Tibial artery (tissue), 4 donors: Measurements from ENCODE around the gene BAK1.

Source experiments
- DNase-seq, 2 donors: peaks; one replicate each; pipeline ENCODE4 v3.0.0-alpha.2; 2019
- H3K27ac ChIP-seq, 2 donors: fragments of 200-600 bp; sonication (generic) in 1 of 2; 1 replicate in 1 of 2; 2 replicates in 1 of 2; pipeline ENCODE4 v1.5.1; 2018 to 2019; ENCODE audit warnings: mild to moderate bottlenecking in 1 of 2
- H3K27me3 ChIP-seq, 2 donors: fragments of 200-600 bp; sonication (generic) in 1 of 2; one replicate each; pipeline versions ENCODE4 v1.5.1 to v1.6.0; 2016 to 2019
- H3K36me3 ChIP-seq, 3 donors: fragments of 200-600 bp; sonication (generic) in 2 of 3; one replicate each; pipeline ENCODE4 v1.5.1; 2016 to 2019; ENCODE audit warnings: mild to moderate bottlenecking in 2 of 3
- H3K4me1 ChIP-seq, 4 donors: fragments of 200-600 bp; sonication (generic) in 2 of 4; 1 replicate in 3 of 4; 2 replicates in 1 of 4; pipeline ENCODE4 v1.5.1; 2016 to 2019
- H3K4me3 ChIP-seq, 2 donors: fragments of 200-600 bp; sonication (generic) in 1 of 2; 1 replicate in 1 of 2; 2 replicates in 1 of 2; pipeline ENCODE4 v1.5.1; 2018 to 2019; ENCODE audit warnings: mild to moderate bottlenecking in 2 of 2
- H3K9me3 ChIP-seq, 3 donors: fragments of 200-600 bp; sonication (generic) in 1 of 3; one replicate each; pipeline ENCODE4 v1.5.1; 2016 to 2019
- intact Hi-C: fragments of 100-400 bp; cut with DNase I; formaldehyde crosslinking; loops from one replicate; pipeline ENCODE4 v1.15.0; 2023; ENCODE audit warnings: low total_unique reads
- TF ChIP-seq, protein P1 (sequence below), 2 experiments: fragments of 200-600 bp in 1 of 2; fragments of 450-650 bp in 1 of 2; IDR thresholded peaks; one replicate each; pipeline ENCODE4 v1.5.1; 2017 to 2019; ENCODE audit warnings: antibody characterized with exemption in 2 of 2, mild to moderate bottlenecking in 1 of 2, moderate library complexity in 1 of 2

BAK1 gene

GRCh38 chr6:33589392-33589730 is 9.3 kb upstream of the BAK1 start:
- Histone ChIP-seq H3K4me1 (peaks cover 0 to 23% (median 13%) of the 10 kb centered on the region in 4 donors), H3K27me3 (peaks cover 0 to 14% of the 10 kb centered on the region in 2 donors), H3K4me3 (no peak overlapping the region), H3K36me3 (no peaks in the 10 kb centered on the region), H3K27ac (no peak overlapping the region), H3K9me3 (no peaks in the 10 kb centered on the region)
- TF ChIP-seq, protein P1, sequence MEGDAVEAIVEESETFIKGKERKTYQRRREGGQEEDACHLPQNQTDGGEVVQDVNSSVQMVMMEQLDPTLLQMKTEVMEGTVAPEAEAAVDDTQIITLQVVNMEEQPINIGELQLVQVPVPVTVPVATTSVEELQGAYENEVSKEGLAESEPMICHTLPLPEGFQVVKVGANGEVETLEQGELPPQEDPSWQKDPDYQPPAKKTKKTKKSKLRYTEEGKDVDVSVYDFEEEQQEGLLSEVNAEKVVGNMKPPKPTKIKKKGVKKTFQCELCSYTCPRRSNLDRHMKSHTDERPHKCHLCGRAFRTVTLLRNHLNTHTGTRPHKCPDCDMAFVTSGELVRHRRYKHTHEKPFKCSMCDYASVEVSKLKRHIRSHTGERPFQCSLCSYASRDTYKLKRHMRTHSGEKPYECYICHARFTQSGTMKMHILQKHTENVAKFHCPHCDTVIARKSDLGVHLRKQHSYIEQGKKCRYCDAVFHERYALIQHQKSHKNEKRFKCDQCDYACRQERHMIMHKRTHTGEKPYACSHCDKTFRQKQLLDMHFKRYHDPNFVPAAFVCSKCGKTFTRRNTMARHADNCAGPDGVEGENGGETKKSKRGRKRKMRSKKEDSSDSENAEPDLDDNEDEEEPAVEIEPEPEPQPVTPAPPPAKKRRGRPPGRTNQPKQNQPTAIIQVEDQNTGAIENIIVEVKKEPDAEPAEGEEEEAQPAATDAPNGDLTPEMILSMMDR (IDR thresholded peaks at IDR 0.05): no peak
- intact Hi-C loops: loop anchor here (5.0 to 10.0 kb wide), 3 partner anchors 108 to 563 kb away; no protein-coding TSS in a partner anchor
- DNase-seq: no peak

DNA sequence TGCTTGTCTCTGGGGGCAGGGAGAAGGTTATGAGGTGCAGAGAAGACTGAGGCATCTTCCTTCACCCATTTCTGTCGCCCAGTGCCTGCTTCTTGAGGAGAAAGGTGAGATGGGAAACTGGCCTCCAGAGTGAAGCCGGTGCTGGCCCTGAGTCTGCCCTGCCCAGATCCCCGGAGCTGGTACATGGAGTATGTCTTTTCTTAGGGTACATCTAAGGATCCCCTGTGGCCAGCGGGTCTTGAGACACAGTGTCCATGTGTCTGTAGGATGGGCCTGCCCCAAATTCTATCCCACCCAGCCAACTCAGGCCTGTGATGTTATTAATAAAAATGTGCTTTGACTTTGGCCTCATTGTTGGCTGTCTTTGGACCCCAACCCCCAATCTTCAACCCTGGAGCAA is 8.8 kb upstream of the BAK1 start:
- Histone ChIP-seq H3K4me3 (no peak overlapping the region), H3K27ac (no peak overlapping the region), H3K9me3 (no peaks in the 10 kb centered on the region), H3K4me1 (peaks cover 0 to 23% (median 13%) of the 10 kb centered on the region in 4 donors), H3K27me3 (peaks cover 0 to 14% of the 10 kb centered on the region in 2 donors), H3K36me3 (no peaks in the 10 kb centered on the region)
- intact Hi-C loops: loop anchor here (5.0 to 10.0 kb wide), 3 partner anchors 108 to 563 kb away; no protein-coding TSS in a partner anchor
- TF ChIP-seq, protein P1 (IDR thresholded peaks at IDR 0.05): no peak
- no peak for DNase-seq

DNA sequence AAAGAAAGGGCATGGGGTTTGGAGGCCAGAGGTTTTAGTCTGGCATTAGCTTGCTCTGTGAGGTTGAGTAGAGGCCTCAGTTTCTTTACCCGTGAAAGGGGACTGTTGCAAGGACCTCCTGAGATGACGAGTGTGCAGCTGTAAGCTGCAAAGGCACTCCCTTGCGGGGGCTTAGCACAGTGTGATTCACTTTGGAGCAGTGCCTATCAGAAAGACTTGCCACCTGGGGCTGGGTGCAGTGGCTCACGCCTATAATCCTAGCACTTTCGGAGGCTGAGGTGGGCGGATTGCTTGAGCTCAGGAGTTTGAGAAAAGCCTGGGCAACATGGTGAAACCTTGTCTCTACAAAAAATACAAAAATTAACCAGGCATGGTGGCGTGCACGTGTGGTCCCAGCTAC is 7.5 kb upstream of the BAK1 start:
- DNase-seq: no peak
- no peak overlapping the region for H3K27ac ChIP-seq
- H3K9me3 ChIP-seq: no peaks in the 10 kb centered on the region
- H3K4me3 ChIP-seq: no peak overlapping the region
- TF ChIP-seq, protein P1 (IDR thresholded peaks at IDR 0.05): no peak
- intact Hi-C loops: loop anchor here (5.0 to 10.0 kb wide), 3 partner anchors 110 to 565 kb away; no protein-coding TSS in a partner anchor
- H3K36me3 ChIP-seq: no peaks in the 10 kb centered on the region
- H3K27me3 ChIP-seq: peaks cover 0 to 4% of the 10 kb centered on the region in 2 donors
- H3K4me1 ChIP-seq: peaks cover 0 to 15% (median 10%) of the 10 kb centered on the region in 4 donors

- intact Hi-C loops: loop anchor here (5.0 to 10.0 kb wide), 3 partner anchors 111 to 566 kb away; no protein-coding TSS in a partner anchor
- no peaks in the 10 kb centered on the region for H3K27me3 ChIP-seq
- H3K9me3 ChIP-seq: no peaks in the 10 kb centered on the region
- peaks cover 0 to 15% (median 10%) of the 10 kb centered on the region in 4 donors for H3K4me1 ChIP-seq
- no peaks in the 10 kb centered on the region for H3K36me3 ChIP-seq
- H3K4me3 ChIP-seq: no peak overlapping the region
- DNase-seq: no peak
- TF ChIP-seq, protein P1 (IDR thresholded peaks at IDR 0.05): no peak
- H3K27ac ChIP-seq: no peak overlapping the region
Measured at GRCh38 chr6:33586108-33586640, 6.1 kb upstream of the BAK1 start.

DNA sequence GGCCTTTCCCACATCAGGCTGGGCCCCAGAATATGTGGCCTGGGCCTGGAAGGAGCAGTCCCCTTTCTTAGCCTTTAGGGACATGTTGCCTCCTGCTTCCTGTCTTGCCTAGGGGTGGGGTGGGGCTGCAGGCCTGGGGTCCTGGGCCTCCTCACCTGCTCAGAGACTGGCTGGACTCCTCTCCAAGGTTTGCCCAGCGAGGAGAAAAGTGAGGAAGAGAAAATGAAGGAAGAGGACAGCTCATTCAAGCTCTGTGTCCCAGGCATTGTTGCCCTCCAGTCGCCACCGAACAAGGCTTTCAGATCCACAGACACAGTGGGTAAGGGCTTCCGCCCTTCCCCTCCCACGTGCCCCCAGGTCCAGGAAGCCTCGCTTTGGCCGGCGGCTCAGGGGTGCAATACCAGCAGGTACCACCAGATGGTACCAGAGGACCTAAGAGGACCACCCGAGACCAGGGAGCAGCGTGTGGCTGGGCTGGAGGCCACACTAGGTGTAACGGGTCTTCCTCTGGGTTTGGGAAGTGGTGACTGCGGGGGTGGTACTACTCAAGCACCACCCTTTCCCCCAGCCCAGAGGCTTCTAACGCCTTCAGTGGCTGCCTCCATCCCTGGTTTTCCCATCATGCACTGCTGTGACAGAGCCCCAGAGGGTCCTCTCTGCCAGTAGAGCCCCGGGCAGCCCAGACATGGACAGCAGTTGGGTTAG is 5.5 kb upstream of the BAK1 start:
- H3K9me3 ChIP-seq: no peaks in the 10 kb centered on the region
- H3K27me3 ChIP-seq: no peaks in the 10 kb centered on the region
- no peaks in the 10 kb centered on the region for H3K36me3 ChIP-seq
- peaks cover 0 to 16% (median 10%) of the 10 kb centered on the region in 4 donors for H3K4me1 ChIP-seq
- no peak overlapping the region for H3K27ac ChIP-seq
- peak; percentile 78 to 84 for DNase-seq
- no peak overlapping the region for H3K4me3 ChIP-seq
- intact Hi-C loops: loop anchor here (5.0 to 10.0 kb wide), 3 partner anchors 112 to 567 kb away; no protein-coding TSS in a partner anchor
- TF ChIP-seq, protein P1 (IDR thresholded peaks at IDR 0.05): peak; percentile 97 to 99
